Measurements from ENCODE around the gene TOR1AIP2. TPM values are rescaled to one million over a fixed set of nuclear protein-coding genes. Genes with fewer than 3 reads are reported as not detected.
"Not testable (repeated sequence)": the region's sequence is repeated elsewhere in the genome, so short reads cannot be mapped to it uniquely, and the experiment has no call there.

TOR1AIP2 gene
- total RNA-seq, 1 experiment from 2014 or later, result 122 TPM

- peak; percentile 34 for DNase-seq (ENCODE audit: extremely low read depth, low read depth)
These were observed 1.3 kb downstream of the TOR1AIP2 start for GRCh38 chr1:179876300-179876715.

- DNase-seq (ENCODE audit: extremely low read depth, low read depth), result no peak
These were observed 1.9 kb downstream of the TOR1AIP2 start for GRCh38 chr1:179875596-179876299.

- DNase-seq (ENCODE audit: extremely low read depth, low read depth), result no peak
These were observed 4.2 kb downstream of the TOR1AIP2 start for GRCh38 chr1:179873438-179873851.

GRCh38 chr1:179872558-179872957 is 5.0 kb downstream of the TOR1AIP2 start:
- no peak for DNase-seq (ENCODE audit: extremely low read depth, low read depth)

- DNase-seq (ENCODE audit: extremely low read depth, low read depth), result no peak
These were observed 5.7 kb downstream of the TOR1AIP2 start for GRCh38 chr1:179871940-179872339.

- no peak for DNase-seq (ENCODE audit: extremely low read depth, low read depth)
These were observed 6.7 kb downstream of the TOR1AIP2 start for GRCh38 chr1:179870870-179871269.

- peak; percentile 68 for DNase-seq (ENCODE audit: extremely low read depth, low read depth)
These were observed 9.9 kb downstream of the TOR1AIP2 start for GRCh38 chr1:179867493-179868330.

GRCh38 chr1:179866616-179867015 is 11.0 kb downstream of the TOR1AIP2 start:
- DNase-seq (ENCODE audit: extremely low read depth, low read depth), result no peak

- DNase-seq (ENCODE audit: extremely low read depth, low read depth), result no peak
These were observed 12.2 kb downstream of the TOR1AIP2 start for GRCh38 chr1:179865377-179865776.

GRCh38 chr1:179860652-179861051 is 17.0 kb downstream of the TOR1AIP2 start:
- DNase-seq (ENCODE audit: extremely low read depth, low read depth), result no peak

GRCh38 chr1:179857009-179857408 is 20.6 kb downstream of the TOR1AIP2 start:
- DNase-seq (ENCODE audit: extremely low read depth, low read depth), result no peak

GRCh38 chr1:179856296-179856695 is 21.3 kb downstream of the TOR1AIP2 start:
- no peak for DNase-seq (ENCODE audit: extremely low read depth, low read depth)

GRCh38 chr1:179855831-179856230 is 21.8 kb downstream of the TOR1AIP2 start:
- not testable (repeated sequence) for DNase-seq (ENCODE audit: extremely low read depth, low read depth)

- DNase-seq (ENCODE audit: extremely low read depth, low read depth), result no peak
These were observed 24.5 kb downstream of the TOR1AIP2 start for GRCh38 chr1:179853102-179853501.

GRCh38 chr1:179848233-179848632 is 29.4 kb downstream of the TOR1AIP2 start:
- DNase-seq (ENCODE audit: extremely low read depth, low read depth), result no peak

- no peak for DNase-seq (ENCODE audit: extremely low read depth, low read depth)
These were observed 37.5 kb downstream of the TOR1AIP2 start for GRCh38 chr1:179840107-179840506.

GRCh38 chr1:179836686-179837445 is 40.7 kb downstream of the TOR1AIP2 start:
- DNase-seq (ENCODE audit: extremely low read depth, low read depth), result not testable (repeated sequence)

- no peak for DNase-seq (ENCODE audit: extremely low read depth, low read depth)
These were observed 45.5 kb downstream of the TOR1AIP2 start for GRCh38 chr1:179831852-179832699.

GRCh38 chr1:179831225-179831624 is 46.4 kb downstream of the TOR1AIP2 start:
- no peak for DNase-seq (ENCODE audit: extremely low read depth, low read depth)

GRCh38 chr1:179828554-179829110 is 49.0 kb downstream of the TOR1AIP2 start:
- DNase-seq (ENCODE audit: extremely low read depth, low read depth), result no peak

Data from NCI-H460 (cell line).